Activated naive CD4-positive, alpha-beta T cell treated with anti-CD3 and anti-CD28 coated beads, Interleukin-2, amount 50 U/mL, for 72 hours (primary cell): ENCODE results near the gene COL4A1. TPM values are rescaled to one million over a fixed set of nuclear protein-coding genes. Genes with fewer than 3 reads are reported as not detected.

Experiments used
- ATAC-seq, 2 donors: fragments of 150-1000 bp; cut with Tn5 transposase; 2 replicates each; pipeline ENCODE4 v1.10.0; 2021; ENCODE audit warnings: mild to moderate bottlenecking in 2 of 2, moderate library complexity in 2 of 2
- DNase-seq, 2 donors: peaks; one replicate each; pipeline ENCODE4 v3.0.0; 2021 to 2022; ENCODE audit warnings: low spot score in 2 of 2
- H3K27ac Mint-ChIP-seq, 2 donors: one replicate each; pipeline ENCODE4 v1.8.0; 2022; ENCODE audit warnings: mild to moderate bottlenecking in 2 of 2, mixed read lengths in 2 of 2
- H3K36me3 Mint-ChIP-seq, 2 donors: one replicate each; pipeline ENCODE4 v1.8.0; 2022; ENCODE audit warnings: mixed read lengths in 2 of 2
- H3K9me3 Mint-ChIP-seq, 2 donors: one replicate each; pipeline ENCODE4 v1.8.0; 2022; ENCODE audit warnings: mixed read lengths in 2 of 2
- total RNA-seq, 2 donors: library from RNA; stranded (reverse); gene quantifications; one replicate each; pipeline ENCODE4 v1.2.3, GENCODE V29; 2022

Gene COL4A1
- total RNA-seq, 2 donors from 2014 or later: 0.14 TPM; not detected in 1

- peaks cover 0 to 6% of the 10 kb centered on the region in 2 donors for H3K36me3 Mint-ChIP-seq
- no peaks in the 10 kb centered on the region for H3K9me3 Mint-ChIP-seq
- ATAC-seq (no peak), DNase-seq (no peak)
- no peak overlapping the region for H3K27ac Mint-ChIP-seq
Observed at GRCh38 chr13:110306340-110306959, 507 bp downstream of the COL4A1 start.

GRCh38 chr13:110305949-110306339, 1.0 kb downstream of the COL4A1 start:
- Mint-ChIP-seq H3K9me3 (no peaks in the 10 kb centered on the region), H3K27ac (no peak overlapping the region), H3K36me3 (peaks cover 0 to 6% of the 10 kb centered on the region in 2 donors)
- no peak for DNase-seq
- no peak for ATAC-seq

GRCh38 chr13:110305544-110305943, 1.4 kb downstream of the COL4A1 start:
- ATAC-seq (no peak), DNase-seq (no peak)
- Mint-ChIP-seq H3K9me3 (no peaks in the 10 kb centered on the region), H3K36me3 (peaks cover 0 to 6% of the 10 kb centered on the region in 2 donors), H3K27ac (no peak overlapping the region)

- H3K9me3 Mint-ChIP-seq: no peaks in the 10 kb centered on the region
Observed at GRCh38 chr13:110305001-110305400, 2.0 kb downstream of the COL4A1 start.

GRCh38 chr13:110304256-110304655, 2.7 kb downstream of the COL4A1 start:
- Mint-ChIP-seq H3K36me3 (peaks cover 0 to 6% of the 10 kb centered on the region in 2 donors), H3K9me3 (no peaks in the 10 kb centered on the region), H3K27ac (no peak overlapping the region)
- no peak for DNase-seq
- ATAC-seq: no peak

More at GRCh38 chr13:110305001-110305400, 2.0 kb downstream of the COL4A1 start:
- Mint-ChIP-seq H3K27ac (no peak overlapping the region), H3K36me3 (peaks cover 0 to 6% of the 10 kb centered on the region in 2 donors)
- ATAC-seq: no peak
- no peak for DNase-seq

GRCh38 chr13:110303644-110304043, 3.3 kb downstream of the COL4A1 start:
- H3K27ac Mint-ChIP-seq: no peak overlapping the region
- H3K9me3 Mint-ChIP-seq: no peaks in the 10 kb centered on the region
- DNase-seq (no peak), ATAC-seq (no peak)
- H3K36me3 Mint-ChIP-seq: peaks cover 0 to 6% of the 10 kb centered on the region in 2 donors

GRCh38 chr13:110302997-110303396, 4.0 kb downstream of the COL4A1 start:
- peaks cover 0 to 1% of the 10 kb centered on the region in 2 donors for H3K36me3 Mint-ChIP-seq
- H3K27ac Mint-ChIP-seq: no peak overlapping the region
- no peak for ATAC-seq
- no peaks in the 10 kb centered on the region for H3K9me3 Mint-ChIP-seq
- DNase-seq: no peak

- H3K36me3 Mint-ChIP-seq: no peaks in the 10 kb centered on the region
- DNase-seq (no peak), ATAC-seq (no peak)
- H3K27ac Mint-ChIP-seq: no peak overlapping the region
- H3K9me3 Mint-ChIP-seq: no peaks in the 10 kb centered on the region
Observed at GRCh38 chr13:110301606-110302553, 5.1 kb downstream of the COL4A1 start.

- Mint-ChIP-seq H3K36me3 (no peaks in the 10 kb centered on the region), H3K27ac (no peak overlapping the region), H3K9me3 (no peaks in the 10 kb centered on the region)
- ATAC-seq: no peak
- DNase-seq: no peak
Observed at GRCh38 chr13:110301083-110301482, 5.9 kb downstream of the COL4A1 start.

- Mint-ChIP-seq H3K36me3 (no peaks in the 10 kb centered on the region), H3K9me3 (no peaks in the 10 kb centered on the region), H3K27ac (no peak overlapping the region)
- DNase-seq: no peak
- ATAC-seq: no peak
Observed at GRCh38 chr13:110300090-110300815, 6.7 kb downstream of the COL4A1 start.

- DNase-seq: no peak
- ATAC-seq: no peak
- Mint-ChIP-seq H3K27ac (no peak overlapping the region), H3K36me3 (no peaks in the 10 kb centered on the region), H3K9me3 (no peaks in the 10 kb centered on the region)
Observed at GRCh38 chr13:110299283-110299840, 7.6 kb downstream of the COL4A1 start.

GRCh38 chr13:110298505-110299282, 8.3 kb downstream of the COL4A1 start:
- Mint-ChIP-seq H3K36me3 (no peaks in the 10 kb centered on the region), H3K27ac (no peak overlapping the region), H3K9me3 (no peaks in the 10 kb centered on the region)
- ATAC-seq (peak; percentile 80 to 99), DNase-seq (peak in 1 of 2 donors; percentile 67)

GRCh38 chr13:110297766-110298504, 9.0 kb downstream of the COL4A1 start:
- DNase-seq: no peak
- Mint-ChIP-seq H3K36me3 (no peaks in the 10 kb centered on the region), H3K9me3 (no peaks in the 10 kb centered on the region), H3K27ac (no peak overlapping the region)
- no peak for ATAC-seq

- H3K36me3 Mint-ChIP-seq: no peaks in the 10 kb centered on the region
- no peak for DNase-seq
- no peak for ATAC-seq
- H3K9me3 Mint-ChIP-seq: no peaks in the 10 kb centered on the region
- no peak overlapping the region for H3K27ac Mint-ChIP-seq
Observed at GRCh38 chr13:110297011-110297410, 9.9 kb downstream of the COL4A1 start.

- no peak for DNase-seq
- Mint-ChIP-seq H3K9me3 (no peaks in the 10 kb centered on the region), H3K36me3 (no peaks in the 10 kb centered on the region), H3K27ac (no peak overlapping the region)
- no peak for ATAC-seq
Observed at GRCh38 chr13:110294622-110295021, 12.3 kb downstream of the COL4A1 start.
